ENCODE results near the gene ELP4.

DNA sequence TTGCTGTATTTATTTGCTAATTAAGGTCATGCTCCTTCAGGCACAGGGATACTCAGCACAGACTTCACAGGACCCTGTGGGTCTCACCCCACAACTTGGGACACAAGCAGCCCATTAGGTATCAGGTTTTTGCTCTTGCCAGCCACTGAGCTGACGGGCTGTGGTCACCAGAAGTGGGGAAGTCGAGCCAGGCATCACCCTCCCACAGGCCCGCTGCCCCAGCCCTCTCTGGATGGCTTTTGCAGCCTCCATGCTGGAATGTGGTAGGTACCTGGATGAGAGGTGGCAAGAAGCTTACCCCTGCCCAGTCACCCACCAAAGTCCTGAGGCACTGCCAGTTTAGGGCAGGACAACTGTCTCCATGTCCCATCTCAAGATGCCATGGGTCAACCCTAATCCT, 213.2 kb downstream of the ELP4 start:
- TF ChIP-seq, protein P1, sequence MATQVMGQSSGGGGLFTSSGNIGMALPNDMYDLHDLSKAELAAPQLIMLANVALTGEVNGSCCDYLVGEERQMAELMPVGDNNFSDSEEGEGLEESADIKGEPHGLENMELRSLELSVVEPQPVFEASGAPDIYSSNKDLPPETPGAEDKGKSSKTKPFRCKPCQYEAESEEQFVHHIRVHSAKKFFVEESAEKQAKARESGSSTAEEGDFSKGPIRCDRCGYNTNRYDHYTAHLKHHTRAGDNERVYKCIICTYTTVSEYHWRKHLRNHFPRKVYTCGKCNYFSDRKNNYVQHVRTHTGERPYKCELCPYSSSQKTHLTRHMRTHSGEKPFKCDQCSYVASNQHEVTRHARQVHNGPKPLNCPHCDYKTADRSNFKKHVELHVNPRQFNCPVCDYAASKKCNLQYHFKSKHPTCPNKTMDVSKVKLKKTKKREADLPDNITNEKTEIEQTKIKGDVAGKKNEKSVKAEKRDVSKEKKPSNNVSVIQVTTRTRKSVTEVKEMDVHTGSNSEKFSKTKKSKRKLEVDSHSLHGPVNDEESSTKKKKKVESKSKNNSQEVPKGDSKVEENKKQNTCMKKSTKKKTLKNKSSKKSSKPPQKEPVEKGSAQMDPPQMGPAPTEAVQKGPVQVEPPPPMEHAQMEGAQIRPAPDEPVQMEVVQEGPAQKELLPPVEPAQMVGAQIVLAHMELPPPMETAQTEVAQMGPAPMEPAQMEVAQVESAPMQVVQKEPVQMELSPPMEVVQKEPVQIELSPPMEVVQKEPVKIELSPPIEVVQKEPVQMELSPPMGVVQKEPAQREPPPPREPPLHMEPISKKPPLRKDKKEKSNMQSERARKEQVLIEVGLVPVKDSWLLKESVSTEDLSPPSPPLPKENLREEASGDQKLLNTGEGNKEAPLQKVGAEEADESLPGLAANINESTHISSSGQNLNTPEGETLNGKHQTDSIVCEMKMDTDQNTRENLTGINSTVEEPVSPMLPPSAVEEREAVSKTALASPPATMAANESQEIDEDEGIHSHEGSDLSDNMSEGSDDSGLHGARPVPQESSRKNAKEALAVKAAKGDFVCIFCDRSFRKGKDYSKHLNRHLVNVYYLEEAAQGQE (IDR thresholded peaks at IDR 0.05; ENCODE audit: insufficient read depth in 1 of 2, low read depth in 2 of 2, low read length in 2 of 2) = no peak
- TF ChIP-seq TAF1 (IDR thresholded peaks at IDR 0.05; ENCODE audit: borderline replicate concordance, insufficient read depth, low read length) (no peak), POLR2AphosphoS5 (IDR thresholded peaks at IDR 0.05; ENCODE audit: low read depth, low read length) (no peak)
